ENCODE results near the gene NECTIN1.

DNA sequence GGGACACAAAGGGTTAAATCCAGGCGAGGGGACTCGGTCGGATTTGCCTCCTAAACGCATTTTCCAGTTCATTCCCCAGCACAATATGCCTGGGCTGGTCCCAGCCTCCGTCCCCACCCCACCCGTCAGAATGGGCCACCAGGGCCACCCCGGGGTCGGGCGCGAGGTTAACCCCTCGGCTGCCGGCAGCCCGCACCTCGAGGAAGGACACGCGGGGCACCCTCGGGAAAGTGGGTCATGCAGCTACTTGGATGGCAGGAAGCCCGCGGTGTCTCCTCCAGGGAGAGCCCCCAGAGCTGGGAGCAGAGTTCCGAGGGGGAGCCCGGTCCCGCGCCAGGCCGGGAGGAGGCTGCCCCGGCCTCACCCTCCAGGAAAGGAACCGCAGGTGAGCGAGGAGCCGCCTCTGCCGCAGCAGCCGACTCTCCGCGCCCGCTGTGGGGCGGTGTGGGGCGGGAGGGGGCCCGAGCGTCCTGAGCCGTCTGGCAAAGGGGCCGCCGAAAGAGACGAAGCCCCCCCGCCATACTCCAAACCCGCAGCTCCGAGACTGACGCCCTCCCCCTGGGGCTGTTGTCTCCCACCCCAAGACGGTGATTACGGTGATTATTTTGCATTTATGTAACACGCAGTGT is 1.4 kb downstream of the NECTIN1 start:
- TF ChIP-seq, protein P1, sequence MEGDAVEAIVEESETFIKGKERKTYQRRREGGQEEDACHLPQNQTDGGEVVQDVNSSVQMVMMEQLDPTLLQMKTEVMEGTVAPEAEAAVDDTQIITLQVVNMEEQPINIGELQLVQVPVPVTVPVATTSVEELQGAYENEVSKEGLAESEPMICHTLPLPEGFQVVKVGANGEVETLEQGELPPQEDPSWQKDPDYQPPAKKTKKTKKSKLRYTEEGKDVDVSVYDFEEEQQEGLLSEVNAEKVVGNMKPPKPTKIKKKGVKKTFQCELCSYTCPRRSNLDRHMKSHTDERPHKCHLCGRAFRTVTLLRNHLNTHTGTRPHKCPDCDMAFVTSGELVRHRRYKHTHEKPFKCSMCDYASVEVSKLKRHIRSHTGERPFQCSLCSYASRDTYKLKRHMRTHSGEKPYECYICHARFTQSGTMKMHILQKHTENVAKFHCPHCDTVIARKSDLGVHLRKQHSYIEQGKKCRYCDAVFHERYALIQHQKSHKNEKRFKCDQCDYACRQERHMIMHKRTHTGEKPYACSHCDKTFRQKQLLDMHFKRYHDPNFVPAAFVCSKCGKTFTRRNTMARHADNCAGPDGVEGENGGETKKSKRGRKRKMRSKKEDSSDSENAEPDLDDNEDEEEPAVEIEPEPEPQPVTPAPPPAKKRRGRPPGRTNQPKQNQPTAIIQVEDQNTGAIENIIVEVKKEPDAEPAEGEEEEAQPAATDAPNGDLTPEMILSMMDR (IDR thresholded peaks at IDR 0.05; ENCODE audit: low read depth, low read length): peak; percentile 40
- no peak for TF ChIP-seq EZH2phosphoT487 (IDR thresholded peaks at IDR 0.05; ENCODE audit: low read depth)
